ENCODE data around the gene KIF3A. TPM values are rescaled to one million over a fixed set of nuclear protein-coding genes. Genes with fewer than 3 reads are reported as not detected.
A peak's percentile ranks its signal among the peaks of the same experiment; 100 is the strongest.

The KIF3A gene
- total and polyA plus RNA-seq, 2 experiments from 2014 or later: 11.2 to 19.7 TPM

- H3K36me3 ChIP-seq (ENCODE audit: insufficient read depth): peaks cover 4% of the 10 kb centered on the region
- H3K4me1 Mint-ChIP-seq: peaks cover 18% of the 10 kb centered on the region
- no peaks in the 10 kb centered on the region for H3K9me2 ChIP-seq (ENCODE audit: insufficient read depth)
- DNase-seq (ENCODE audit: low spot score) (no peak), ATAC-seq (peak; percentile 65)
- H3F3A ChIP-seq (replicated peaks; ENCODE audit: low read depth): no peaks in the 10 kb centered on the region
- H3K27ac ChIP-seq (ENCODE audit: low read depth): no peak overlapping the region
- no peak overlapping the region for H2AFZ ChIP-seq
- H3K27ac Mint-ChIP-seq: no peak overlapping the region
- no peaks in the 10 kb centered on the region for H3K27me3 ChIP-seq (ENCODE audit: insufficient read depth)
- no peaks in the 10 kb centered on the region for H4K20me1 ChIP-seq (replicated peaks; ENCODE audit: insufficient read depth)
- no peak overlapping the region for H3K4me3 ChIP-seq
- H3K4me2 ChIP-seq: peak overlapping the region; percentile 17
- H3K79me2 ChIP-seq (replicated peaks; ENCODE audit: insufficient read depth): no peaks in the 10 kb centered on the region
- H3K4me1 ChIP-seq (ENCODE audit: insufficient read depth): peaks cover 18% of the 10 kb centered on the region
- TF ChIP-seq REST (IDR thresholded peaks at IDR 0.05; ENCODE audit: unreplicated experiment) (no peak), EZH2 (IDR thresholded peaks at IDR 0.05; ENCODE audit: low read depth, unreplicated experiment) (no peak), POLR2AphosphoS5 (IDR thresholded peaks at IDR 0.05; ENCODE audit: low read depth) (no peak), CREB1 (CRISPR knock-in tag; IDR thresholded peaks at IDR 0.05; ENCODE audit: low read depth) (no peak), STAT1 (IDR thresholded peaks at IDR 0.05; ENCODE audit: unreplicated experiment) (no peak), JUNB (IDR thresholded peaks at IDR 0.05; ENCODE audit: unreplicated experiment) (no peak), NANOG (IDR thresholded peaks at IDR 0.05; ENCODE audit: borderline replicate concordance) (no peak), ZNF331 (CRISPR knock-in tag; IDR thresholded peaks at IDR 0.05; ENCODE audit: low read depth) (no peak), ZNF114 (CRISPR knock-in tag; IDR thresholded peaks at IDR 0.05) (no peak), ETS1 (IDR thresholded peaks at IDR 0.05) (no peak), EZH2phosphoT487 (IDR thresholded peaks at IDR 0.05; ENCODE audit: unreplicated experiment) (no peak)
- TF ChIP-seq, protein P1, sequence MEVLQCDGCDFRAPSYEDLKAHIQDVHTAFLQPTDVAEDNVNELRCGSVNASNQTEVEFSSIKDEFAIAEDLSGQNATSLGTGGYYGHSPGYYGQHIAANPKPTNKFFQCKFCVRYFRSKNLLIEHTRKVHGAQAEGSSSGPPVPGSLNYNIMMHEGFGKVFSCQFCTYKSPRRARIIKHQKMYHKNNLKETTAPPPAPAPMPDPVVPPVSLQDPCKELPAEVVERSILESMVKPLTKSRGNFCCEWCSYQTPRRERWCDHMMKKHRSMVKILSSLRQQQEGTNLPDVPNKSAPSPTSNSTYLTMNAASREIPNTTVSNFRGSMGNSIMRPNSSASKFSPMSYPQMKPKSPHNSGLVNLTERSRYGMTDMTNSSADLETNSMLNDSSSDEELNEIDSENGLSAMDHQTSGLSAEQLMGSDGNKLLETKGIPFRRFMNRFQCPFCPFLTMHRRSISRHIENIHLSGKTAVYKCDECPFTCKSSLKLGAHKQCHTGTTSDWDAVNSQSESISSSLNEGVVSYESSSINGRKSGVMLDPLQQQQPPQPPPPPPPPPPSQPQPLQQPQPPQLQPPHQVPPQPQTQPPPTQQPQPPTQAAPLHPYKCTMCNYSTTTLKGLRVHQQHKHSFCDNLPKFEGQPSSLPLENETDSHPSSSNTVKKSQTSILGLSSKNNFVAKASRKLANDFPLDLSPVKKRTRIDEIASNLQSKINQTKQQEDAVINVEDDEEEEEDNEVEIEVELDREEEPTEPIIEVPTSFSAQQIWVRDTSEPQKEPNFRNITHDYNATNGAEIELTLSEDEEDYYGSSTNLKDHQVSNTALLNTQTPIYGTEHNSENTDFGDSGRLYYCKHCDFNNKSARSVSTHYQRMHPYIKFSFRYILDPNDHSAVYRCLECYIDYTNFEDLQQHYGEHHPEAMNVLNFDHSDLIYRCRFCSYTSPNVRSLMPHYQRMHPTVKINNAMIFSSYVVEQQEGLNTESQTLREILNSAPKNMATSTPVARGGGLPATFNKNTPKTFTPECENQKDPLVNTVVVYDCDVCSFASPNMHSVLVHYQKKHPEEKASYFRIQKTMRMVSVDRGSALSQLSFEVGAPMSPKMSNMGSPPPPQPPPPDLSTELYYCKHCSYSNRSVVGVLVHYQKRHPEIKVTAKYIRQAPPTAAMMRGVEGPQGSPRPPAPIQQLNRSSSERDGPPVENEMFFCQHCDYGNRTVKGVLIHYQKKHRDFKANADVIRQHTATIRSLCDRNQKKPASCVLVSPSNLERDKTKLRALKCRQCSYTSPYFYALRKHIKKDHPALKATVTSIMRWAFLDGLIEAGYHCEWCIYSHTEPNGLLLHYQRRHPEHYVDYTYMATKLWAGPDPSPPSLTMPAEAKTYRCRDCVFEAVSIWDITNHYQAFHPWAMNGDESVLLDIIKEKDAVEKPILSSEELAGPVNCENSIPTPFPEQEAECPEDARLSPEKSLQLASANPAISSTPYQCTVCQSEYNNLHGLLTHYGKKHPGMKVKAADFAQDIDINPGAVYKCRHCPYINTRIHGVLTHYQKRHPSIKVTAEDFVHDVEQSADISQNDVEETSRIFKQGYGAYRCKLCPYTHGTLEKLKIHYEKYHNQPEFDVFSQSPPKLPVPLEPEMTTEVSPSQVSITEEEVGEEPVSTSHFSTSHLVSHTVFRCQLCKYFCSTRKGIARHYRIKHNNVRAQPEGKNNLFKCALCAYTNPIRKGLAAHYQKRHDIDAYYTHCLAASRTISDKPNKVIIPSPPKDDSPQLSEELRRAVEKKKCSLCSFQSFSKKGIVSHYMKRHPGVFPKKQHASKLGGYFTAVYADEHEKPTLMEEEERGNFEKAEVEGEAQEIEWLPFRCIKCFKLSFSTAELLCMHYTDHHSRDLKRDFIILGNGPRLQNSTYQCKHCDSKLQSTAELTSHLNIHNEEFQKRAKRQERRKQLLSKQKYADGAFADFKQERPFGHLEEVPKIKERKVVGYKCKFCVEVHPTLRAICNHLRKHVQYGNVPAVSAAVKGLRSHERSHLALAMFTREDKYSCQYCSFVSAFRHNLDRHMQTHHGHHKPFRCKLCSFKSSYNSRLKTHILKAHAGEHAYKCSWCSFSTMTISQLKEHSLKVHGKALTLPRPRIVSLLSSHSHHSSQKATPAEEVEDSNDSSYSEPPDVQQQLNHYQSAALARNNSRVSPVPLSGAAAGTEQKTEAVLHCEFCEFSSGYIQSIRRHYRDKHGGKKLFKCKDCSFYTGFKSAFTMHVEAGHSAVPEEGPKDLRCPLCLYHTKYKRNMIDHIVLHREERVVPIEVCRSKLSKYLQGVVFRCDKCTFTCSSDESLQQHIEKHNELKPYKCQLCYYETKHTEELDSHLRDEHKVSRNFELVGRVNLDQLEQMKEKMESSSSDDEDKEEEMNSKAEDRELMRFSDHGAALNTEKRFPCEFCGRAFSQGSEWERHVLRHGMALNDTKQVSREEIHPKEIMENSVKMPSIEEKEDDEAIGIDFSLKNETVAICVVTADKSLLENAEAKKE (CRISPR knock-in tag; IDR thresholded peaks at IDR 0.05): no peak
- TF ChIP-seq, protein P2, sequence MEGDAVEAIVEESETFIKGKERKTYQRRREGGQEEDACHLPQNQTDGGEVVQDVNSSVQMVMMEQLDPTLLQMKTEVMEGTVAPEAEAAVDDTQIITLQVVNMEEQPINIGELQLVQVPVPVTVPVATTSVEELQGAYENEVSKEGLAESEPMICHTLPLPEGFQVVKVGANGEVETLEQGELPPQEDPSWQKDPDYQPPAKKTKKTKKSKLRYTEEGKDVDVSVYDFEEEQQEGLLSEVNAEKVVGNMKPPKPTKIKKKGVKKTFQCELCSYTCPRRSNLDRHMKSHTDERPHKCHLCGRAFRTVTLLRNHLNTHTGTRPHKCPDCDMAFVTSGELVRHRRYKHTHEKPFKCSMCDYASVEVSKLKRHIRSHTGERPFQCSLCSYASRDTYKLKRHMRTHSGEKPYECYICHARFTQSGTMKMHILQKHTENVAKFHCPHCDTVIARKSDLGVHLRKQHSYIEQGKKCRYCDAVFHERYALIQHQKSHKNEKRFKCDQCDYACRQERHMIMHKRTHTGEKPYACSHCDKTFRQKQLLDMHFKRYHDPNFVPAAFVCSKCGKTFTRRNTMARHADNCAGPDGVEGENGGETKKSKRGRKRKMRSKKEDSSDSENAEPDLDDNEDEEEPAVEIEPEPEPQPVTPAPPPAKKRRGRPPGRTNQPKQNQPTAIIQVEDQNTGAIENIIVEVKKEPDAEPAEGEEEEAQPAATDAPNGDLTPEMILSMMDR (conservative IDR thresholded peaks at IDR 0.05; ENCODE audit: low read depth in 2 of 2): no peak
- H3K4me3 Mint-ChIP-seq: no peak overlapping the region
- H3K9me3 Mint-ChIP-seq: peaks cover 11% of the 10 kb centered on the region; the same call in 2 of the 3 replicates
- peaks cover 37% of the 10 kb centered on the region for H3K36me3 Mint-ChIP-seq (ENCODE audit: low read depth)
- peaks cover 4% of the 10 kb centered on the region for H3K27me3 Mint-ChIP-seq (ENCODE audit: insufficient read depth, low read depth, poor library complexity)
Measured at GRCh38 chr5:132644177-132644576, 93.2 kb downstream of the KIF3A start.
